Fibroblast of lung (primary cell): ENCODE results near the gene DDB1. TPM values are rescaled to one million over a fixed set of nuclear protein-coding genes. Genes with fewer than 3 reads are reported as not detected.

Source experiments
- DNase-seq, 2 donors: peaks; one replicate each; pipeline versions ENCODE4 v3.0.0 to v3.0.0-alpha.2; 2010; ENCODE audit warnings: low read depth in 2 of 2
- H2AFZ ChIP-seq: 2 replicates; pipeline ENCODE4 v1.5.1; 2012; ENCODE audit warnings: low read length, control low read depth, inconsistent platforms
- H3K27ac ChIP-seq: 2 replicates; pipeline ENCODE4 v1.5.1; 2011; ENCODE audit warnings: low read length, control low read depth; ENCODE audit not compliant: insufficient read depth
- H3K27me3 ChIP-seq: 2 replicates; pipeline ENCODE4 v1.5.1; 2011; ENCODE audit warnings: mild to moderate bottlenecking, low read length; ENCODE audit not compliant: control insufficient read depth, insufficient read depth
- H3K36me3 ChIP-seq: 2 replicates; pipeline ENCODE4 v1.5.1; 2011; ENCODE audit warnings: low read length; ENCODE audit not compliant: control insufficient read depth, insufficient read depth
- H3K4me1 ChIP-seq: 2 replicates; pipeline ENCODE4 v1.5.1; 2011; ENCODE audit warnings: low read length; ENCODE audit not compliant: control insufficient read depth, insufficient read depth; ENCODE audit errors: extremely low read depth
- H3K4me2 ChIP-seq: 2 replicates; pipeline ENCODE4 v1.5.1; 2011; ENCODE audit warnings: low read length, control low read depth; ENCODE audit not compliant: insufficient read depth; ENCODE audit errors: extremely low read depth
- H3K4me3 ChIP-seq, 4 experiments: fragments of 200-600 bp in 1 of 4; sonication (generic) in 1 of 4; replicated peaks in 1 of 4; 2 replicates each; pipeline ENCODE4 v1.5.1; 2011 to 2016; ENCODE audit warnings: low read length in 4 of 4, low read depth in 3 of 4, mild to moderate bottlenecking in 3 of 4, control low read depth in 2 of 4, inconsistent platforms in 1 of 4, mixed read lengths in 1 of 4; ENCODE audit not compliant: insufficient read depth in 1 of 4; ENCODE audit errors: control extremely low read depth in 1 of 4
- H3K79me2 ChIP-seq: 2 replicates; pipeline ENCODE4 v1.5.1; 2012; ENCODE audit warnings: mild to moderate bottlenecking, low read length, inconsistent platforms; ENCODE audit not compliant: control insufficient read depth, insufficient read depth
- H3K9ac ChIP-seq: 2 replicates; pipeline ENCODE4 v1.5.1; 2011; ENCODE audit warnings: mild to moderate bottlenecking, low read length, control low read depth; ENCODE audit not compliant: insufficient read depth
- H3K9me3 ChIP-seq: 2 replicates; pipeline ENCODE4 v1.5.1; 2012; ENCODE audit warnings: low read depth, low read length; ENCODE audit not compliant: control insufficient read depth, insufficient read depth
- H4K20me1 ChIP-seq: 2 replicates; pipeline ENCODE4 v1.5.1; 2011; ENCODE audit warnings: low read length; ENCODE audit not compliant: control insufficient read depth, insufficient read depth; ENCODE audit errors: extremely low read depth
- EZH2 ChIP-seq: IDR thresholded peaks from 2 replicates; pipeline ENCODE4 v1.5.1; 2012; ENCODE audit warnings: low read length, control low read depth, mild to moderate bottlenecking; ENCODE audit errors: missing control alignments
- polyA plus RNA-seq, 2 donors: library from polyadenylated mRNA; depleted of rRNA in 1 of 2; stranded (reverse) in 1 of 2; unstranded in 1 of 2; fragments of >200 nt; gene quantifications; 2 replicates each; pipeline ENCODE4 v1.2.1, GENCODE V29; 2011 to 2012; ENCODE audit warnings: missing spikeins in 1 of 2
- total RNA-seq: library from RNA; depleted of rRNA; stranded (reverse); fragments of >200 nt; gene quantifications from 2 replicates; pipeline ENCODE4 v1.2.1, GENCODE V29; 2014
- TF ChIP-seq, protein P1 (sequence below), 2 donors: IDR thresholded peaks in 1 of 2; conservative IDR thresholded peaks in 1 of 2; 1 replicate in 1 of 2; 2 replicates in 1 of 2; pipeline ENCODE4 v1.5.1; 2011 to 2012; ENCODE audit warnings: low read length in 2 of 2, control low read depth in 1 of 2, inconsistent platforms in 1 of 2, low read depth in 1 of 2, mild to moderate bottlenecking in 1 of 2

The DDB1 gene
- total and polyA plus RNA-seq, 2 donors (not counting 1 experiment from before 2014, with no cell fraction given): 282 to 298 TPM

DNA sequence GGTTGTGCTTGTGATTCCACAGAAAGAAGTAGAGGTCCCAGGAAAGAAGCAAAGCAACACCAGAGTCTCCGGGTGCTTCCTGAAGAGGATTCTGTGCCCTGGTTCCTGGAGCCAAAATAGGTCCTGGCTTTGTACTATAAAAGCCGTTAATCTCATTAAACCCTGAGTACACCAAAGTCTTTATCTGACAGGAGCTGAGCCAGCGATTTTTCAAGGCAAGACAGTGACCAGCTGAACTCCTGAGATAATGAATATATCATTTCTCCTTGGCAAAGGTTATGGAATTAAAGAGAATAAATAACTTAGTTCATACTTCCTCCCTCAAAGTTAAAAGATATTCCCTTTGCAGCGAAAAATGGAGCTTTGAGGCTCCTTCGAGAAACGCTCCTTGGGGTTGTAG lies 34.5 kb upstream of the DDB1 start:
- no peaks in the 10 kb centered on the region for H3K27me3 ChIP-seq

DNA sequence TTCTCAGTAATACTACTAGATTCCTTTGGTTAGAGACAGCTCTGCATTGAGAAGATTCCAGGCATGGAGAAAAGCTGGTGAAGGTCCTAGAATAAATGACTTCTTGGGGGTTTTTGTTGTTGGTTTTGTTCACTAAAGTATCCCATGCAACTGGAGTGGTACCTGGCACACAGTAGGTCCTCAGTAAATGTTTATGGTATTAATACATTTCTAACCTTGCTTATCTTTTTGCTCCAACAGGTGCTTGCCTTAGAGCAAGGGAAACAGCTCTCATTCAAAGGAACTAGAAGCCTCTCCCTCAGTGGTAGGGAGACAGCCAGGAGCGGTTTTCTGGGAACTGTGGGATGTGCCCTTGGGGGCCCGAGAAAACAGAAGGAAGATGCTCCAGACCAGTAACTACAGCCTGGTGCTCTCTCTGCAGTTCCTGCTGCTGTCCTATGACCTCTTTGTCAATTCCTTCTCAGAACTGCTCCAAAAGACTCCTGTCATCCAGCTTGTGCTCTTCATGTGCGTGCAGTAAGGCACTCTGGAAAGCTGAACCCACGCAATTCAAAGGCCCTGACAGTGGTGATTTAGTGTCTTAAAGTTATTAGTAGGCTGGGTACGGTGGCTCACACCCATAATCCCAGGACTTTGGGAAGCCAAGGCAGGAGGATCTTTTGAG lies 31.2 kb upstream of the DDB1 start:
- Histone ChIP-seq H3K4me1 (peaks cover 15% of the 10 kb centered on the region), H2AFZ (no peak overlapping the region), H3K79me2 (peaks cover 26% of the 10 kb centered on the region), H3K27ac (no peak overlapping the region), H3K4me3 (no peak overlapping the region), H3K4me2 (no peak overlapping the region), H3K9me3 (no peaks in the 10 kb centered on the region), H4K20me1 (no peaks in the 10 kb centered on the region), H3K36me3 (peaks cover 15% of the 10 kb centered on the region), H3K9ac (no peak overlapping the region), H3K27me3 (no peaks in the 10 kb centered on the region)
- DNase-seq: no peak
- TF ChIP-seq EZH2: no peak
- TF ChIP-seq, protein P1, sequence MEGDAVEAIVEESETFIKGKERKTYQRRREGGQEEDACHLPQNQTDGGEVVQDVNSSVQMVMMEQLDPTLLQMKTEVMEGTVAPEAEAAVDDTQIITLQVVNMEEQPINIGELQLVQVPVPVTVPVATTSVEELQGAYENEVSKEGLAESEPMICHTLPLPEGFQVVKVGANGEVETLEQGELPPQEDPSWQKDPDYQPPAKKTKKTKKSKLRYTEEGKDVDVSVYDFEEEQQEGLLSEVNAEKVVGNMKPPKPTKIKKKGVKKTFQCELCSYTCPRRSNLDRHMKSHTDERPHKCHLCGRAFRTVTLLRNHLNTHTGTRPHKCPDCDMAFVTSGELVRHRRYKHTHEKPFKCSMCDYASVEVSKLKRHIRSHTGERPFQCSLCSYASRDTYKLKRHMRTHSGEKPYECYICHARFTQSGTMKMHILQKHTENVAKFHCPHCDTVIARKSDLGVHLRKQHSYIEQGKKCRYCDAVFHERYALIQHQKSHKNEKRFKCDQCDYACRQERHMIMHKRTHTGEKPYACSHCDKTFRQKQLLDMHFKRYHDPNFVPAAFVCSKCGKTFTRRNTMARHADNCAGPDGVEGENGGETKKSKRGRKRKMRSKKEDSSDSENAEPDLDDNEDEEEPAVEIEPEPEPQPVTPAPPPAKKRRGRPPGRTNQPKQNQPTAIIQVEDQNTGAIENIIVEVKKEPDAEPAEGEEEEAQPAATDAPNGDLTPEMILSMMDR (conservative IDR thresholded peaks at IDR 0.05 in 1 of 2, IDR thresholded peaks at IDR 0.05 in 1 of 2; ENCODE audit: low read depth in 1 of 2, low read length in 2 of 2): no peak

More for the DNA sequence above, 34.5 kb upstream of the DDB1 start:
- no peak overlapping the region for H3K4me3 ChIP-seq
- H4K20me1 ChIP-seq: no peaks in the 10 kb centered on the region
- peaks cover 23% of the 10 kb centered on the region for H3K4me1 ChIP-seq
- H3K9ac ChIP-seq: no peak overlapping the region
- H3K27ac ChIP-seq: no peak overlapping the region
- peaks cover 17% of the 10 kb centered on the region for H3K36me3 ChIP-seq
- no peaks in the 10 kb centered on the region for H3K9me3 ChIP-seq
- DNase-seq: no peak
- no peak overlapping the region for H3K4me2 ChIP-seq
- peaks cover 19% of the 10 kb centered on the region for H3K79me2 ChIP-seq
- no peak overlapping the region for H2AFZ ChIP-seq
- TF ChIP-seq, protein P1 (conservative IDR thresholded peaks at IDR 0.05 in 1 of 2, IDR thresholded peaks at IDR 0.05 in 1 of 2; ENCODE audit: low read depth in 1 of 2, low read length in 2 of 2): no peak
- TF ChIP-seq EZH2: no peak

- peak overlapping the region; percentile 93 for H3K4me2 ChIP-seq
- TF ChIP-seq, protein P1 (conservative IDR thresholded peaks at IDR 0.05 in 1 of 2, IDR thresholded peaks at IDR 0.05 in 1 of 2; ENCODE audit: low read depth in 1 of 2, low read length in 2 of 2): no peak
- TF ChIP-seq EZH2: no peak
- peak overlapping the region; percentile 84 to 99 (median 98) for H3K4me3 ChIP-seq
- H3K9me3 ChIP-seq: no peaks in the 10 kb centered on the region
- H3K79me2 ChIP-seq: peaks cover 26% of the 10 kb centered on the region
- H4K20me1 ChIP-seq: no peaks in the 10 kb centered on the region
- peak overlapping the region; percentile 82 for H2AFZ ChIP-seq
- no peaks in the 10 kb centered on the region for H3K27me3 ChIP-seq
- peak overlapping the region; percentile 94 for H3K9ac ChIP-seq
- H3K27ac ChIP-seq: peak overlapping the region; percentile 99
- H3K36me3 ChIP-seq: peaks cover 10% of the 10 kb centered on the region
- peak; percentile 61 to 73 for DNase-seq
- H3K4me1 ChIP-seq: peaks cover 10% of the 10 kb centered on the region
Observed at GRCh38 chr11:61362542-61362875, 29.6 kb upstream of the DDB1 start.
